HG02970 (cell line): Measurements from ENCODE around the gene TIMP3.

Experiments used
- ATAC-seq: cut with Tn5 transposase; IDR thresholded peaks from one replicate; pipeline ENCODE4 v1.9.1; 2021; ENCODE audit warnings: mild to moderate bottlenecking, moderate library complexity, moderate number of reproducible peaks; ENCODE audit not compliant: unreplicated experiment, low FRiP score

The TIMP3 gene

DNA sequence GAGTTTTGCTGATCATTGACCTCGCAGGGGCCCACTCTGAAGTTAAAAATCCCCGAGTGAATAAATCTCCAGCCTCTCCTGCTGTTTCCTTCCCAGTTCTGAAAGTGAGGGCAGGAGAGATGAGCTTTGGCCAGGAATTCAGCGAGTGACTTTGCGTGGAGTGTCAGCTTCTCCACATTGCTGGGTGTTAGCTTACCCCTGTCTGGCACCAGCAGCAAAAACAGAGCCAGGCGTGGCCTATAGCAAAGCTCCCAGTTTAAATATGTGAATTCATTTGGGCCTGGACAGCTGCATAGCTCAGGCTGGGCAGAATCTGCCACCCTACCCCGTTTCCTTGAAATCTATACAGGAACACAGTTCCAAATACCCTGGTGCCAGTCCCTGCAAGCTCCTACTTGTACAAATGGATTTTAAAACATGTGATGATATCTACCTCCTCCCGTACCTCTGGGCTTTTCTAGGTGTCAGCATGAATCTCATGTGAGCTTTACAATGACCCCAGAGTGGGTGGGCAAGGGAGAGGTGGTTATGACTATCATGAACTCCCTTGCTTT, 25.6 kb downstream of the TIMP3 start:
- ATAC-seq, result no peak

DNA sequence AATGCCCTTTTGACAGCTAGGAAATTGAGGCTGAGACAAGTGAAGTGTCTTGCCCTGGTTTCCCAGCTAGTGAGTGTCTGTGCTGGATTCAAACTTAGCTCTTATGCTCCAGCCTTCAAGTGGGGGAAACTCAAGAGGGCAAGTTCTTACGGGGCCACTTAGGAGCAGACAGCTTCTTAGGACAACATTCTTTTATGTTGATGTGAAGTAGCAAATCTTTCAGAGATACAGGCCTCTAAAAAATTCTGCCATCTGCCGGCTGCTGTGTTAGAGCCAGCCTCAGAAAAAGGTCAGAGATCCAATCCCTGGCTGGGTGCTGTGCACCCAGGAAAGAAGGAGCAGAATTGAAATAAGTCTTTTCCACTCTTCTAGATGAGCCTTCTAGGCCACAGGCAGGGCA, 26.6 kb downstream of the TIMP3 start:
- no peak for ATAC-seq

GRCh38 chr22:32828561-32828960, 27.1 kb downstream of the TIMP3 start:
- ATAC-seq, result no peak

GRCh38 chr22:32829451-32829851, 27.9 kb downstream of the TIMP3 start:
- ATAC-seq, result no peak

DNA sequence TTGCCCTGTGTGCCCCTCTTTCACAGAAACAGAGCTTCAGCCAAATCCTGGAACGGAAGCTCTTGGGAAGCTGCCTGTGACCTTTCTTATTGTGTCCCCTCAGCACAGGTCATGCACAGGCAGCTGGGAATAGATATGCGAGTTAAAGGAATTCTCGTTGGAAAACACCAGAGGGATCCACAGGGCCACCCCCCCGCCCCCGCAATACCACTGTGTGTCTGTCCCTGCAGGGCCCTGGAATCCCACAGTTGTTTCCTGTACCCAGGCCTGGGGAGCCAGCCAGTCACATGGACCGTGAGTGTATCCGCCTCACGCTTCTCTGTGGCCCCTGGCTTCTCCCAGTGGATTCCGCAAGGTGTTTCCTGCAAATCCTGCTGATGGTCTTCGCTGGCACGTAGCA, 29.0 kb downstream of the TIMP3 start:
- no peak for ATAC-seq

GRCh38 chr22:32830957-32831356, 29.5 kb downstream of the TIMP3 start:
- ATAC-seq, result no peak

DNA sequence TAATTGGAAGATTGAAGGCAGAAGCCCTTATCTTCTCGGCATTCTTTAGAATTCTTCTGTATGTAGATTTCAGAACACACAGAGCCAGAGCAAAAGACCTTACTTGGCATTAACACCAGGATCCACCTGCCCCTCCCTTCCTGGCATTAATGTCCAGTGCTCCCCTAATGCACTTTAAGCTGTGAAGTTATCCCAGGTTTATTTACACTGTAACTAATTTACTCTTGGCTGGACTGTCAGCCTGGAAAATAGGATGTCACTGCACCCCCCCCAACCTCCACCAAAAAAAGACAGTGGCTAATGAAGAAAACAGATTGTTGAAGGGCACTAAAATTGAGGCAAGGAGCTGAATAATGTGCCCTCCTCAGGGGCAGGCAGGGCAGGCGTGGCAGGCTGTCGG, 30.1 kb downstream of the TIMP3 start:
- no peak for ATAC-seq

- no peak for ATAC-seq
These were observed 30.7 kb downstream of the TIMP3 start for GRCh38 chr22:32832174-32832573.

DNA sequence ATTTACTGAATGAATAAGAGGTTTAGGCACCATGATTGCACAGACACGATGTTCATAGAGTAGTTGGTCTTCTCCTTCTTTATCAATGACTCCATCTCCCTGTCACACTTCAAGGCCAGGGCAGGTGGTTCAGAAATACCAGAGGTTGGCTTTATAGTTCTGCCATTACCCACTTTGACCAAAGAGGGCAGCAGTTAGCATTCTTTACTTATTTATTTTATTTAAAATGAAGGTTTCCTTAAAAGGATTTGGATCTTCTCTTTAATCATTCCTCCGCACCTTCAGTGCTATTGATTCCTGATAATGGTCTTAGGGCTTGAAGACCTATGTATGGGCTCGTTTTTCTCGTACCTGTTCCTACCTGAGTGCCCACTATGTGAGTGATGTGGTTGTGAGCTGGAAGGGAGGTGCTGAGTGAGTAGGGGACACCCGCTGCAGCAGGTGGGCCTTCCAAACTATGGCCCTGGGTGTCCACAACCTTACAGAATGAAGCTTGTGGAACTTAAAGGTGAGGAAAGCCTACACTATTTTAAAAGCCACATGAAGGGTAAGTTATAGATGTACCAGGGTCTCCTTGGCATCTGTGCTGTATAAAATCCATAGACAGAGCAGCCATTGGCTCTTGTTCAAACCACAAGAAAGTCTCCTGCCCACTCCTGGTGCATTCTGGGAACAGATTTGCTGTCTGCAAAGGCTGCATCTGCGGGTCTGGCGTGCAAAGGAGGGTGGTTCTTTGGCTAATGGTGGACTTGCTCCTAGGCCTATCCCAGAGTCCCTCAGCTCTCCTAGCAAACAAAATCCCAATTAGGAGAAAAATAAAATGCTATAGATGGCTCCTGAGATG, 35.0 kb downstream of the TIMP3 start:
- ATAC-seq, result no peak

DNA sequence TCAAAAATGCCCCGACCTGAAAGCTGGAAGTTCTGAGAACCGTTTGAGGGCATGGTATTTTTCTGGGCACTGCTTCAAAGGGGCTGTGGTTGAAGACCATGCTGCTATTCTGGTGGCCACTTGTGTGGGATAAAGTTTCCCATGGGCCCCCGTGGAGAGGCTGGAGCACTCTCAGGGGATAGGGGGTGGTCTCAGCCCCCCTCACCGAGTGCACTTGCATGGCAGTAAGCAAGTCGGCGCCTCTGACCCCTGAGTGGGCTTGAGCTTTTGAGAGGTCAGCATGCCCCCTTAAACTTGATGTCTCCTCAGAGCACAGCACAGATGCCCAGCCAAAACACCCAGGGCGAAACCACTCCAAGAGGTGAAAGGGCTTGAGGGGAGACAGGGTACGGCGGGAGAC, 35.6 kb downstream of the TIMP3 start:
- ATAC-seq, result no peak

- no peak for ATAC-seq
These were observed 36.3 kb downstream of the TIMP3 start for GRCh38 chr22:32837803-32838202.

DNA sequence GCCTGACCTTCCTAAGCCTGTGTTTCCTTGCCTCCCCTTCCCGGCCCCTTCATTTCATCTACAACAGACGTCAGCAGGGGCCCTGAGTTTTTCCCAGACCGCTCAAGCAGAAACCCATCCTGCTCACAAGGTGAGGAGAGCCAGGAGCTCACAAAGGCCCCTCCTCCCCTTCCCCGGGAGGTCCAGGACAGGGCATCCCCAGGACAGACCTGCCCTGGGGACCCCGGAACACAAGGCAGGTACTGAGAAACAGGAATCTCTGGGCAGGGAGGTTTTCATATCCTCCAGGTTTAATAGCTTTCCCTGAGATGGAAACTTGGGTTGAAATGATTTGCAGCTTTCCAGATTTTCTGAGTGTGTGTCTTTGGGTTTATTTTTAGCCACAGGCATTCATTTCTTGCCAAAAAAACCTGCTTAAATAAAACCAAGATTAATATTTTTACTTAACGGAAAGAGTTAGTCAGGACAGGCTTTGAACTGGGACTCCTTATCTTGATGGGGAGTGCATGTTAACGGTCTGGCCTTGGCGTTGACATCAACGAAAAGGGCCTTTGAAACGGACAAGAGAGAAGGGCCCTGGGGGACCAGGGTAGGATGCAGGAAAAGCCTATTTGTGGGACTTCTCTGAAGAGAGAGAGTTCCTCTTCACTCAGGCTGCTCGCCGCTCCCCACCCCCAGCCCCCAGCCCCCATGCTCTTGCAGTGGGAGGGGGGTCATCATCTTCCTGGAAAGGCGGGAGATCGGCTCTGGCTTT, 38.5 kb downstream of the TIMP3 start:
- no peak for ATAC-seq

DNA sequence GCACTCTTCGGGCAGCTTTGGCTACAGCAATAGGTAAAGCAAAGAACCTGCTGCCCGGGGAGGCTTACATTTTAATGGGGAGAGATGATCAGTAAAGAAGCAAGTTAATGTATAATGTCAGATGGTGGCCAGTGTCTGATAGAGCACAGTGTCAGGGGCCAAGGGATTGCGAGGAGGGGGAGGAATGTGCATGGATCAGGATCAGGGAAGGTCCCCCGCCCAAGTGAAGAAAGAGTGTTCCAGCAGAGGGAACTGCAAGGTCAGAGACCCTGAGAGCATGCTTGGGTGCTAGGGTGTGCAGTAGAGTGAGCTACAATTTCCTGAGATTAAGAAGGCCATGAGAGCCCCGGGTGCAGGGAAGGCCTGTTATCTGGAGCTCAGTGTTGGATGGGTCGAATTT, 39.7 kb downstream of the TIMP3 start:
- no peak for ATAC-seq

GRCh38 chr22:32842486-32842885, 41.0 kb downstream of the TIMP3 start:
- ATAC-seq, result no peak

DNA sequence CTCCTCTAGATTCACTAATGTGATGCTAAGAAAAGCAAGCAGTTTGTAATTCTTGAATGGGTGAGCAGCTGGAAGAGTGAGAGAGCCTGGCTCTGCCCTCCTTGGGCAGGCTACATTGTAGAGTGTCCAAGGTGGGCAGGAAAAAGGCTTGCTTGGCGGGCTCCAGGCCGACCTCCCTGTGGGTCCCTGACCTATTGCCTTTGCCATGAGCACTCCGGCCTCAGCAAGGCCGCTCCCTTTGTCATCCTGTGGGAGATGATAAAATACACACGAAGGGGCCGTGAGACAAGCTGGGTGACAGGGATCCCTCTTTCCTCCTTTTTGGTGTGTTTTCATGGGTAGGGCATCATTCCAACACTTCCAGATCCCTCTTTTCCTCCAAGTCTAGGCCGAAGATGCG, 41.8 kb downstream of the TIMP3 start:
- ATAC-seq, result no peak

- no peak for ATAC-seq
These were observed 42.7 kb downstream of the TIMP3 start for GRCh38 chr22:32844251-32844650.

DNA sequence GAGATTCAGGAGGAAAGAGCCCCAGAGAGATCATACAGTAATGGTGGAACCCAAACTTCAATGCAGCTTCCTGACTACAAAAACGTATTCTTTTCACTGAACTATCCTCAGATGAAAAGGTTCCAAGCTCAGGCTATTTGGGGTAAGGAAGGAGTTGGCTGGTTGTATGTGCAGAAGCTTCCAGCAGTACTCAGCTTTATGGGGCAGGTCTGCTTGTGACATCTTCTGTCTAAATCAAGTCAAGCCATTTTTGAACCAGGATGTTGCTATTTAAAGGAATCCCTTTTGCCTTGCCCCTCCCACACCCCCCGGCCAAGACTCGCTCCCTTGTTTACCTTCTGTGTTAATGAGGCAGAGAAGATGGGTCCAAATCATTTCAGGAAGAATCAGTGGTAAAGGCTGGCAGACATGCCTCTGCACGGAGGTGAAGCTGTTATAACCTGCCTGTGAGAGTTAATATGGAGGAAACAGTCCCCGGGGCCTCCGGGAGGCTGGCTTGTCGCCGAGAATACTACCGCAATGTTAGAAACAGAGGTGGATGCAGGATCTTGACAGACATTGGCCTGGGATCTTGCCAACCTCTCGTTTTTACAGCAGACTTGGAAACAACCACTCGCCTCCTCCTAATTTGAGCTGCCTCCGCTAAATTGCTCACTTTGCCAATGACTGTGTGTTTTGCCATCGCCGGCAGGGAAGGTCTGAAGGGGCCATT, 45.4 kb downstream of the TIMP3 start:
- no peak for ATAC-seq

- no peak for ATAC-seq
These were observed 46.7 kb downstream of the TIMP3 start for GRCh38 chr22:32848226-32848625.

- ATAC-seq, result no peak
These were observed 48.0 kb downstream of the TIMP3 start for GRCh38 chr22:32849501-32849900.

GRCh38 chr22:32850157-32850556, 48.7 kb downstream of the TIMP3 start:
- no peak for ATAC-seq
